H1 (cell line): Measurements from ENCODE around the gene FGD6. TPM values are rescaled to one million over a fixed set of nuclear protein-coding genes. Genes with fewer than 3 reads are reported as not detected.

Experiments used
- CTCF ChIA-PET: fragments of 300-600 bp; sonication (Branson Sonifier 250); formaldehyde crosslinking; loops from one replicate; lab custom pipeline; 2021; ENCODE audit not compliant: partially characterized antibody; lab: Charles Lee
- POLR2A ChIA-PET: fragments of 300-600 bp; sonication (Branson Sonifier 250); formaldehyde crosslinking; loops from one replicate; lab custom pipeline; 2021; ENCODE audit warnings: inconsistent platforms; ENCODE audit not compliant: partially characterized antibody; lab: Charles Lee
- DNase-seq, 2 experiments: peaks; one replicate each; pipeline versions ENCODE4 v3.0.0 to v3.0.0-alpha.2; 2010 to 2022; ENCODE audit warnings: low spot score in 2 of 2, low read depth in 1 of 2, mixed read lengths in 1 of 2
- FAIRE-seq: peaks from 2 replicates; lab custom pipeline; 2011; peaks lifted over from hg19 to GRCh38; lab: Jason Lieb, UNC
- H2AFZ ChIP-seq: 2 replicates; pipeline ENCODE4 v1.8.1; 2012; ENCODE audit warnings: low read length, inconsistent platforms
- H2AK5ac ChIP-seq: 2 replicates; pipeline ENCODE4 v1.6.1; 2013; ENCODE audit warnings: low read depth, low read length
- H2BK120ac ChIP-seq: replicated peaks from 2 replicates; pipeline ENCODE3; 2013; ENCODE audit warnings: low read depth, low read length, inconsistent platforms
- H2BK12ac ChIP-seq: 2 replicates; pipeline ENCODE4 v1.6.1; 2013; ENCODE audit warnings: low read depth, low read length
- H2BK15ac ChIP-seq: 2 replicates; pipeline ENCODE4 v1.6.1; 2013; ENCODE audit warnings: low read length
- H2BK20ac ChIP-seq: 2 replicates; pipeline ENCODE4 v1.6.1; 2013; ENCODE audit warnings: low read length
- H2BK5ac ChIP-seq: 2 replicates; pipeline ENCODE4 v1.6.1; 2013; ENCODE audit warnings: low read depth, low read length
- H3K14ac ChIP-seq: 2 replicates; pipeline ENCODE4 v1.6.1; 2013; ENCODE audit warnings: inconsistent platforms; ENCODE audit not compliant: insufficient read length
- H3K18ac ChIP-seq: 2 replicates; pipeline ENCODE4 v1.6.1; 2013; ENCODE audit warnings: low read length; ENCODE audit errors: extremely low read depth
- H3K23ac ChIP-seq: 2 replicates; pipeline ENCODE4 v1.6.1; 2013; ENCODE audit warnings: inconsistent platforms; ENCODE audit not compliant: insufficient read length
- H3K23me2 ChIP-seq: 2 replicates; pipeline ENCODE4 v1.6.1; 2013; ENCODE audit warnings: low read depth, low read length
- H3K27ac ChIP-seq: 2 replicates; pipeline ENCODE4 v1.6.1; 2011; ENCODE audit warnings: low read depth, low read length, inconsistent platforms
- H3K27me3 ChIP-seq, 4 experiments: replicated peaks in 1 of 4; 1 replicate in 1 of 4; 2 replicates in 3 of 4; pipeline versions ENCODE4 v1.6.1 to v1.8.1; 2011 to 2013; ENCODE audit warnings: low read length in 3 of 4, mild to moderate bottlenecking in 3 of 4, inconsistent platforms in 2 of 4, mixed read lengths in 2 of 4, moderate library complexity in 1 of 4; ENCODE audit not compliant: control insufficient read depth in 3 of 4, insufficient read depth in 3 of 4; ENCODE audit errors: extremely low read depth in 1 of 4
- H3K36me3 ChIP-seq, 4 experiments: 2 replicates each; pipeline versions ENCODE4 v1.6.1 to v1.8.1; 2011 to 2013; ENCODE audit warnings: mild to moderate bottlenecking in 4 of 4, low read length in 3 of 4, moderate library complexity in 2 of 4, control low read depth in 1 of 4, inconsistent platforms in 1 of 4; ENCODE audit not compliant: insufficient read depth in 4 of 4, control insufficient read depth in 2 of 4
- H3K4ac ChIP-seq: replicated peaks from 2 replicates; pipeline ENCODE3; 2013; ENCODE audit warnings: low read length, low read depth, mixed read lengths, inconsistent platforms; ENCODE audit not compliant: insufficient read length
- H3K4me1 ChIP-seq, 4 experiments: replicated peaks in 1 of 4; 1 replicate in 1 of 4; 2 replicates in 3 of 4; pipeline versions ENCODE4 v1.6.1 to v1.8.1; 2011 to 2013; ENCODE audit warnings: low read length in 3 of 4, inconsistent platforms in 2 of 4, mixed read lengths in 1 of 4; ENCODE audit not compliant: insufficient read depth in 4 of 4, control insufficient read depth in 3 of 4
- H3K4me2 ChIP-seq, 2 experiments: 2 replicates each; pipeline versions ENCODE4 v1.6.1 to v1.8.1; 2011 to 2013; ENCODE audit warnings: low read depth in 2 of 2, low read length in 2 of 2, control low read depth in 1 of 2, inconsistent platforms in 1 of 2, mild to moderate bottlenecking in 1 of 2; ENCODE audit not compliant: insufficient read depth in 1 of 2
- H3K4me3 ChIP-seq, 4 experiments: fragments of 200-600, 300-600 bp in 1 of 4; sonication (generic), shearing (Covaris generic), sonication (Bioruptor Twin) in 1 of 4; 2 replicates each; pipeline versions ENCODE4 v1.5.1 to v1.8.1; 2011 to 2016; ENCODE audit warnings: low read length in 4 of 4, low read depth in 3 of 4, control low read depth in 2 of 4, inconsistent platforms in 2 of 4, mild to moderate bottlenecking in 2 of 4, mixed read lengths in 1 of 4, moderate library complexity in 1 of 4; ENCODE audit not compliant: insufficient read depth in 2 of 4; ENCODE audit errors: extremely low read depth in 1 of 4
- H3K56ac ChIP-seq: replicated peaks from 2 replicates; pipeline ENCODE3; 2013; ENCODE audit warnings: low read depth, mild to moderate bottlenecking, mixed read lengths, low read length, inconsistent platforms; ENCODE audit not compliant: insufficient read length
- H3K79me1 ChIP-seq: 2 replicates; pipeline ENCODE4 v1.6.1; 2013; ENCODE audit warnings: low read depth, low read length, control low read depth
- H3K79me2 ChIP-seq, 2 experiments: 2 replicates each; pipeline versions ENCODE4 v1.6.1 to v1.8.1; 2012 to 2013; ENCODE audit warnings: low read length in 2 of 2, mild to moderate bottlenecking in 2 of 2, inconsistent platforms in 1 of 2; ENCODE audit not compliant: insufficient read depth in 2 of 2, control insufficient read depth in 1 of 2
- H3K9ac ChIP-seq, 4 experiments: replicated peaks in 1 of 4; 1 replicate in 1 of 4; 2 replicates in 3 of 4; pipeline versions ENCODE4 v1.6.1 to v1.8.1; 2011 to 2013; ENCODE audit warnings: low read depth in 3 of 4, low read length in 3 of 4, control low read depth in 2 of 4, mild to moderate bottlenecking in 2 of 4, moderate library complexity in 2 of 4, inconsistent platforms in 1 of 4; ENCODE audit errors: extremely low read depth in 1 of 4
- H3K9me3 ChIP-seq, 2 experiments: 2 replicates each; pipeline versions ENCODE4 v1.6.1 to v1.8.1; 2012 to 2013; ENCODE audit warnings: mild to moderate bottlenecking in 2 of 2, moderate library complexity in 2 of 2, control low read depth in 1 of 2, inconsistent platforms in 1 of 2, low read depth in 1 of 2, low read length in 1 of 2, mixed read lengths in 1 of 2; ENCODE audit not compliant: insufficient read depth in 2 of 2
- H4K20me1 ChIP-seq, 2 experiments: replicated peaks in 1 of 2; 2 replicates each; pipeline versions ENCODE3 to v1.8.1; 2011 to 2013; ENCODE audit warnings: inconsistent platforms in 2 of 2, low read length in 2 of 2, mild to moderate bottlenecking in 1 of 2; ENCODE audit not compliant: insufficient read depth in 2 of 2, control insufficient read depth in 1 of 2
- H4K5ac ChIP-seq: 2 replicates; pipeline ENCODE4 v1.6.1; 2013; ENCODE audit warnings: low read length, low read depth, mixed read lengths, inconsistent platforms; ENCODE audit not compliant: insufficient read length
- H4K8ac ChIP-seq: 2 replicates; pipeline ENCODE4 v1.8.0; 2013; ENCODE audit warnings: mild to moderate bottlenecking, moderate library complexity, low read length, inconsistent platforms; ENCODE audit not compliant: insufficient read depth; ENCODE audit errors: extremely low read depth
- H4K91ac ChIP-seq: replicated peaks from 2 replicates; pipeline ENCODE3; 2013; ENCODE audit warnings: low read length, mixed read lengths, inconsistent platforms; ENCODE audit not compliant: insufficient read length
- E2F6 ChIP-seq: IDR thresholded peaks from 2 replicates; pipeline ENCODE4 v1.6.1; 2012; ENCODE audit warnings: inconsistent platforms
- EGR1 ChIP-seq: IDR thresholded peaks from 2 replicates; pipeline ENCODE4 v1.6.1; 2011; ENCODE audit warnings: low read depth, low read length, borderline replicate concordance
- KDM1A ChIP-seq: fragments of 200-600, 300-600 bp; sonication (generic); IDR thresholded peaks from 2 replicates; pipeline ENCODE4 v1.7.1; 2016; ENCODE audit warnings: mild to moderate bottlenecking, low read length, borderline replicate concordance
- NRF1 ChIP-seq: IDR thresholded peaks from 2 replicates; pipeline ENCODE4 v1.6.1; 2011; ENCODE audit warnings: mild to moderate bottlenecking, low read depth, low read length, improper control_type of control experiment
- POLR2AphosphoS5 ChIP-seq: IDR thresholded peaks from 2 replicates; pipeline ENCODE4 v1.6.1; 2011; ENCODE audit warnings: low read depth, low read length
- RNF2 ChIP-seq: fragments of 200-900, 300-1000 bp; sonication (generic); IDR thresholded peaks from 2 replicates; pipeline ENCODE4 v1.7.1; 2016; ENCODE audit warnings: borderline replicate concordance, low read depth, mild to moderate bottlenecking, antibody characterized with exemption, low read length; ENCODE audit not compliant: poor library complexity, severe bottlenecking; ENCODE audit errors: missing control alignments
- SAP30 ChIP-seq: fragments of 300-600 bp; sonication (generic); IDR thresholded peaks from 2 replicates; pipeline ENCODE4 v1.7.1; 2012; ENCODE audit warnings: low read length, moderate library complexity, mild to moderate bottlenecking, inconsistent platforms; ENCODE audit not compliant: insufficient read depth, insufficient replicate concordance
- TBP ChIP-seq: IDR thresholded peaks from 2 replicates; pipeline ENCODE4 v1.6.1; 2011; ENCODE audit warnings: low read depth, low read length, improper control_type of control experiment
- YY1 ChIP-seq: IDR thresholded peaks from 2 replicates; pipeline ENCODE4 v1.6.1; 2011; ENCODE audit warnings: low read depth, mild to moderate bottlenecking, low read length
- WGBS, 2 experiments: shearing (Covaris generic) in 1 of 2; methylation state at CpG; one replicate each; pipeline versions ENCODE4 v1.1.6 to v1.1.7; 2013 to 2015; ENCODE audit warnings: low lambda C conversion rate in 2 of 2, mixed read lengths in 2 of 2, inconsistent platforms in 1 of 2, low coverage in 1 of 2, missing lambda C conversion rate in 1 of 2; ENCODE audit not compliant: insufficient replicate concordance in 2 of 2, insufficient coverage in 1 of 2, insufficient read length in 1 of 2; ENCODE audit errors: extremely low coverage in 1 of 2, missing lambda C conversion rate in 1 of 2; 5-methylcytosine and 5-hydroxymethylcytosine counted together
- polyA plus RNA-seq, 7 experiments: library from polyadenylated mRNA; depleted of rRNA in 3 of 7; stranded (reverse) in 5 of 7; unstranded in 2 of 7; fragments of >200 nt in 5 of 7; fragments of 200-250 nt in 2 of 7; gene quantifications; 1 replicate in 5 of 7; 2 replicates in 1 of 7; 4 replicates in 1 of 7; pipeline versions ENCODE4 v1.2.1 to v1.2.3, GENCODE V29; 2011 to 2013; ENCODE audit warnings: missing spikeins in 2 of 7, mixed read lengths in 2 of 7
- total RNA-seq: library from RNA; stranded (reverse); fragmentation: NEBNext Ultra II Directional; extraction: Animal tissue kit (Norgen Biotek cat#: 25700); gene quantifications from 2 replicates; pipeline ENCODE4 v1.2.1, GENCODE V29; 2021

Gene FGD6
- total and polyA plus RNA-seq, 2 of the 8 experiments (the other 6 are each of a cell fraction or from before 2014, with no cell fraction given), result 12.2 to 24.3 TPM

- Histone ChIP-seq H3K23ac (no peak overlapping the region), H3K23me2 (no peaks in the 10 kb centered on the region; the same call in 1 of the 2 replicates), H4K20me1 (no peaks in the 10 kb centered on the region), H2BK20ac (no peak overlapping the region), H3K27ac (no peak overlapping the region), H2AK5ac (no peak overlapping the region), H3K79me2 (no peaks in the 10 kb centered on the region), H4K8ac (no peak overlapping the region), H3K4me2 (no peak overlapping the region), H3K56ac (no peak overlapping the region), H3K9me3 (no peaks in the 10 kb centered on the region), H3K4me1 (peaks cover 0 to 9% (median 4%) of the 10 kb centered on the region in 4 experiments; a peak in 3 of 7 replicates), H2BK5ac (no peak overlapping the region), H3K27me3 (no peaks in the 10 kb centered on the region), H3K36me3 (peaks cover 0 to 7% (median 2%) of the 10 kb centered on the region in 4 experiments; a peak in 2 of 8 replicates), H2AFZ (no peak overlapping the region), H2BK120ac (no peak overlapping the region), H3K18ac (no peak overlapping the region), H3K4me3 (no peak overlapping the region), H4K5ac (no peak overlapping the region), H3K14ac (no peak overlapping the region), H3K9ac (no peak overlapping the region), H2BK12ac (no peak overlapping the region), H2BK15ac (no peak overlapping the region), H4K91ac (no peak overlapping the region), H3K79me1 (no peaks in the 10 kb centered on the region), H3K4ac (no peak overlapping the region)
- WGBS, 2 experiments, result 100% methylated on average over 2 of the region's 2 CpGs; no CpG with 5 or more reads in 1 of the 2 experiments
- CTCF ChIA-PET, result no interaction called here
- no peak for FAIRE-seq
- POLR2A ChIA-PET, result no interaction called here
- no peak for DNase-seq
- no peak for TF ChIP-seq POLR2AphosphoS5
- TF ChIP-seq SAP30, result no peak
- no peak for TF ChIP-seq YY1
- TF ChIP-seq NRF1, result no peak
- no peak for TF ChIP-seq E2F6
- no peak for TF ChIP-seq RNF2
- TF ChIP-seq TBP, result no peak
- TF ChIP-seq EGR1, result no peak
- no peak for TF ChIP-seq KDM1A
Observed at GRCh38 chr12:95151406-95151805, 65.9 kb downstream of the FGD6 start.
